Measurements from ENCODE around the gene C4orf54. TPM values are rescaled to one million over a fixed set of nuclear protein-coding genes. Genes with fewer than 3 reads are reported as not detected.

Gene C4orf54
- total RNA-seq, 5 donors from 2014 or later (not counting 1 experiment from before 2014, with no cell fraction given) = not detected

- no peaks in the 10 kb centered on the region for H3K9me3 Mint-ChIP-seq
- H3K4me1 Mint-ChIP-seq = no peaks in the 10 kb centered on the region
- no peak overlapping the region for H3K27ac Mint-ChIP-seq
- CTCF ChIA-PET = no interaction called here
- Histone ChIP-seq H3K4me3 (ENCODE audit: control insufficient read depth in 1 of 2, extremely low read depth in 1 of 2, low read length in 1 of 2) (no peak overlapping the region), H3K27me3 (replicated peaks in 1 of 2; ENCODE audit: control insufficient read depth in 2 of 2, extremely low read depth in 1 of 2, insufficient read depth in 2 of 2, low read length in 1 of 2) (peaks cover 2% of the 10 kb centered on the region in 2 experiments), H3K9me3 (no peaks in the 10 kb centered on the region), H3K27ac (ENCODE audit: low read length) (no peak overlapping the region), H3K4me1 (ENCODE audit: control insufficient read depth in 1 of 2, extremely low read depth in 1 of 2, insufficient read depth in 2 of 2, low read length in 2 of 2) (no peaks in the 10 kb centered on the region), H3K36me3 (ENCODE audit: control insufficient read depth in 2 of 2, extremely low read depth in 1 of 2, insufficient read depth in 1 of 2, low read length in 1 of 2) (no peaks in the 10 kb centered on the region)
- no peak overlapping the region for H3K4me3 Mint-ChIP-seq
- H3K36me3 Mint-ChIP-seq = no peaks in the 10 kb centered on the region
- DNase-seq = no peak
- POLR2A ChIA-PET = no interaction called here
- no CpG with 5 or more reads among the region's 4 CpGs for WGBS (ENCODE audit: insufficient coverage)
- H3K27me3 Mint-ChIP-seq = peaks cover 4 to 16% of the 10 kb centered on the region in 2 donors
- ATAC-seq (replicated peaks in 1 of 4) = no peak
These were observed 33.4 kb downstream of the C4orf54 start for GRCh38 chr4:99624141-99624719.

GRCh38 chr4:99622341-99622740 lies 35.3 kb downstream of the C4orf54 start:
- no peak for ATAC-seq (replicated peaks in 1 of 4)
- POLR2A ChIA-PET = no interaction called here
- no peak overlapping the region for H3K27ac ChIP-seq (ENCODE audit: low read length)
- H3K4me3 Mint-ChIP-seq = no peak overlapping the region
- CTCF ChIA-PET = no interaction called here
- no peak overlapping the region for H3K4me3 ChIP-seq (ENCODE audit: control insufficient read depth in 1 of 2, extremely low read depth in 1 of 2, low read length in 1 of 2)
- no peaks in the 10 kb centered on the region for H3K4me1 ChIP-seq (ENCODE audit: control insufficient read depth in 1 of 2, extremely low read depth in 1 of 2, insufficient read depth in 2 of 2, low read length in 2 of 2)
- no peak for DNase-seq
- no peaks in the 10 kb centered on the region for H3K4me1 Mint-ChIP-seq
- 85% methylated on average over 1 of the region's 1 CpG for WGBS (ENCODE audit: insufficient coverage)
- H3K9me3 ChIP-seq = no peaks in the 10 kb centered on the region
- H3K27ac Mint-ChIP-seq = no peak overlapping the region
- peaks cover 4 to 22% of the 10 kb centered on the region in 2 donors for H3K27me3 Mint-ChIP-seq
- H3K27me3 ChIP-seq (replicated peaks in 1 of 2; ENCODE audit: control insufficient read depth in 2 of 2, extremely low read depth in 1 of 2, insufficient read depth in 2 of 2, low read length in 1 of 2) = peaks cover 0 to 2% of the 10 kb centered on the region in 2 experiments
- no peaks in the 10 kb centered on the region for H3K9me3 Mint-ChIP-seq
- no peaks in the 10 kb centered on the region for H3K36me3 Mint-ChIP-seq
- no peaks in the 10 kb centered on the region for H3K36me3 ChIP-seq (ENCODE audit: control insufficient read depth in 2 of 2, extremely low read depth in 1 of 2, insufficient read depth in 1 of 2, low read length in 1 of 2)

- Mint-ChIP-seq H3K27ac (no peak overlapping the region), H3K4me3 (no peak overlapping the region), H3K27me3 (peaks cover 3 to 19% of the 10 kb centered on the region in 2 donors), H3K9me3 (no peaks in the 10 kb centered on the region), H3K4me1 (no peaks in the 10 kb centered on the region), H3K36me3 (no peaks in the 10 kb centered on the region)
- Histone ChIP-seq H3K27ac (ENCODE audit: low read length) (no peak overlapping the region), H3K4me3 (ENCODE audit: control insufficient read depth in 1 of 2, extremely low read depth in 1 of 2, low read length in 1 of 2) (no peak overlapping the region), H3K9me3 (no peaks in the 10 kb centered on the region), H3K27me3 (replicated peaks in 1 of 2; ENCODE audit: control insufficient read depth in 2 of 2, extremely low read depth in 1 of 2, insufficient read depth in 2 of 2, low read length in 1 of 2) (peaks cover 2 to 4% of the 10 kb centered on the region in 2 experiments), H3K4me1 (ENCODE audit: control insufficient read depth in 1 of 2, extremely low read depth in 1 of 2, insufficient read depth in 2 of 2, low read length in 2 of 2) (no peaks in the 10 kb centered on the region), H3K36me3 (ENCODE audit: control insufficient read depth in 2 of 2, extremely low read depth in 1 of 2, insufficient read depth in 1 of 2, low read length in 1 of 2) (no peaks in the 10 kb centered on the region)
- CTCF ChIA-PET = no interaction called here
- WGBS (ENCODE audit: insufficient coverage) = no CpG with 5 or more reads among the region's 1 CpG
- POLR2A ChIA-PET = interaction anchor here in 1 of 2 donors (0.6 kb wide), 1 partner anchor 20 kb away, joined by 3 read pairs; no protein-coding TSS in a partner anchor
- ATAC-seq (replicated peaks in 1 of 4) (no peak), DNase-seq (no peak)
These were observed 40.3 kb downstream of the C4orf54 start for GRCh38 chr4:99617374-99617773.

- Mint-ChIP-seq H3K4me1 (no peaks in the 10 kb centered on the region), H3K9me3 (no peaks in the 10 kb centered on the region), H3K27ac (no peak overlapping the region), H3K27me3 (peaks cover 5 to 24% of the 10 kb centered on the region in 2 donors), H3K4me3 (no peak overlapping the region), H3K36me3 (no peaks in the 10 kb centered on the region)
- Histone ChIP-seq H3K27me3 (replicated peaks in 1 of 2; ENCODE audit: control insufficient read depth in 2 of 2, extremely low read depth in 1 of 2, insufficient read depth in 2 of 2, low read length in 1 of 2) (peaks cover 2 to 4% of the 10 kb centered on the region in 2 experiments), H3K27ac (ENCODE audit: low read length) (no peak overlapping the region), H3K9me3 (no peaks in the 10 kb centered on the region), H3K36me3 (ENCODE audit: control insufficient read depth in 2 of 2, extremely low read depth in 1 of 2, insufficient read depth in 1 of 2, low read length in 1 of 2) (no peaks in the 10 kb centered on the region), H3K4me3 (ENCODE audit: control insufficient read depth in 1 of 2, extremely low read depth in 1 of 2, low read length in 1 of 2) (no peak overlapping the region), H3K4me1 (ENCODE audit: control insufficient read depth in 1 of 2, extremely low read depth in 1 of 2, insufficient read depth in 2 of 2, low read length in 2 of 2) (no peaks in the 10 kb centered on the region)
- ChIA-PET CTCF (no interaction called here), POLR2A (interaction anchor here in 1 of 2 donors (0.7 kb wide), 1 partner anchor 1369 kb away, joined by 3 read pairs; no protein-coding TSS in a partner anchor)
- WGBS (ENCODE audit: insufficient coverage) = no CpG with 5 or more reads among the region's 1 CpG
- ATAC-seq (replicated peaks in 1 of 4) (no peak), DNase-seq (no peak)
These were observed 42.3 kb downstream of the C4orf54 start for GRCh38 chr4:99615170-99615820.

GRCh38 chr4:99614491-99614890 lies 43.1 kb downstream of the C4orf54 start:
- no peak for ATAC-seq (replicated peaks in 1 of 4)
- no CpG with 5 or more reads among the region's 1 CpG for WGBS (ENCODE audit: insufficient coverage)

GRCh38 chr4:99612704-99613103 lies 44.9 kb downstream of the C4orf54 start:
- H3K9me3 ChIP-seq = no peaks in the 10 kb centered on the region
- DNase-seq = no peak
- H3K36me3 Mint-ChIP-seq = no peaks in the 10 kb centered on the region
- H3K4me3 Mint-ChIP-seq = no peak overlapping the region
- H3K4me3 ChIP-seq (ENCODE audit: control insufficient read depth in 1 of 2, extremely low read depth in 1 of 2, low read length in 1 of 2) = no peak overlapping the region
- no peaks in the 10 kb centered on the region for H3K36me3 ChIP-seq (ENCODE audit: control insufficient read depth in 2 of 2, extremely low read depth in 1 of 2, insufficient read depth in 1 of 2, low read length in 1 of 2)
- H3K27ac Mint-ChIP-seq = no peak overlapping the region
- peaks cover 15 to 33% of the 10 kb centered on the region in 2 donors for H3K27me3 Mint-ChIP-seq
- ChIA-PET CTCF (no interaction called here), POLR2A (interaction anchor here (0.6 kb wide), 2 partner anchors 25 to 212 kb away, joined by 3 read pairs; no protein-coding TSS in a partner anchor)
- no peaks in the 10 kb centered on the region for H3K9me3 Mint-ChIP-seq
- 69% methylated on average over 3 of the region's 5 CpGs for WGBS (ENCODE audit: insufficient coverage)
- no peak for ATAC-seq (replicated peaks in 1 of 4)
- H3K27ac ChIP-seq (ENCODE audit: low read length) = no peak overlapping the region
- no peaks in the 10 kb centered on the region for H3K4me1 ChIP-seq (ENCODE audit: control insufficient read depth in 1 of 2, extremely low read depth in 1 of 2, insufficient read depth in 2 of 2, low read length in 2 of 2)
- no peaks in the 10 kb centered on the region for H3K4me1 Mint-ChIP-seq
- peaks cover 2 to 4% of the 10 kb centered on the region in 2 experiments for H3K27me3 ChIP-seq (replicated peaks in 1 of 2; ENCODE audit: control insufficient read depth in 2 of 2, extremely low read depth in 1 of 2, insufficient read depth in 2 of 2, low read length in 1 of 2)

More at GRCh38 chr4:99614491-99614890, 43.1 kb downstream of the C4orf54 start:
- H3K27ac ChIP-seq (ENCODE audit: low read length) = no peak overlapping the region
- Mint-ChIP-seq H3K4me1 (no peaks in the 10 kb centered on the region), H3K27me3 (peaks cover 12 to 26% of the 10 kb centered on the region in 2 donors), H3K36me3 (no peaks in the 10 kb centered on the region), H3K9me3 (no peaks in the 10 kb centered on the region), H3K4me3 (no peak overlapping the region), H3K27ac (no peak overlapping the region)
- no peak overlapping the region for H3K4me3 ChIP-seq (ENCODE audit: control insufficient read depth in 1 of 2, extremely low read depth in 1 of 2, low read length in 1 of 2)
- H3K27me3 ChIP-seq (replicated peaks in 1 of 2; ENCODE audit: control insufficient read depth in 2 of 2, extremely low read depth in 1 of 2, insufficient read depth in 2 of 2, low read length in 1 of 2) = peaks cover 2 to 4% of the 10 kb centered on the region in 2 experiments
- H3K4me1 ChIP-seq (ENCODE audit: control insufficient read depth in 1 of 2, extremely low read depth in 1 of 2, insufficient read depth in 2 of 2, low read length in 2 of 2) = no peaks in the 10 kb centered on the region
- H3K9me3 ChIP-seq = no peaks in the 10 kb centered on the region
- no peaks in the 10 kb centered on the region for H3K36me3 ChIP-seq (ENCODE audit: control insufficient read depth in 2 of 2, extremely low read depth in 1 of 2, insufficient read depth in 1 of 2, low read length in 1 of 2)
- POLR2A ChIA-PET = interaction anchor here (0.7 kb wide), 2 partner anchors 31 to 1368 kb away, joined by 3 read pairs; no protein-coding TSS in a partner anchor
- DNase-seq = no peak
- CTCF ChIA-PET = interaction anchor here in 1 of 2 donors (0.6 kb wide), 1 partner anchor 14 kb away, joined by 8 read pairs; no protein-coding TSS in a partner anchor
